Measurements from ENCODE around the gene IGFBP4.

The IGFBP4 gene

DNA sequence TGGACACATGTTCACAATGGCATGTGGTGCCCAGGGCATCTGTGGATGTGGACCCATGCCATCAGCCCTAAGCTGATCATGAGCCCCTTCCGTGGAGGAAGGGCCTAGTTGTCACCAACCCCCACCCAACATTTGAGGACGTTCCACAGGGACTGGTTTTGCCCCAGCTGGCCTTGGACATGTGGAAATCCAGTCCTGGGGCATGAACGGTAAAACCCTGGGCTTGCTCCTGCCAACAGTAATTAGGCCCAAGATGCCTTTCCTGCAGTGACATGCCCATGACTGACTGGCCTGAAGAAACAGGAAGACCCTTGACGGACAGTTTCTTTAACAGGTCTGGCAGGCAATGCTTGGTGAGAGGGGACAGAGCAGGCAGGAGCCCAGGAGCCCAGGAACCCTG, 50.4 kb downstream of the IGFBP4 start:
- DNase-seq: no peak

DNA sequence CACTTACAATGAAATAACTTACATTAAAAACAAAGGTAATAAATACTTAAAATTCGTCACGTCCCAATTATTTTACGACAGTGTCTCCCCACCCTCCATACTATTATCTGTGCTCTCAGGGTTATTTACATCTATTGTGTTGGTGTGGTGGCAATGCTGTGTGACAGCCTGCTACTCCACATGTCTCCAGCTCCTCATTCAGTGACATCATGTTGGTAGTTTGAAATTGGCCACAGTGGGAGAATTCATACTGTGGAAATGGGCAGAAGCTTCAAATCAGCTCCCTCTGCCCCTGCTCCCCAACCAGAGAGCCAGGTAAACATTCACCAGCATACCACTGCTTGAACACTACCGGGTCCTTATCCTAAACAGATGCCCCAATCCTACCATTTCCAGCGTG, 51.9 kb downstream of the IGFBP4 start:
- no peak for DNase-seq

DNA sequence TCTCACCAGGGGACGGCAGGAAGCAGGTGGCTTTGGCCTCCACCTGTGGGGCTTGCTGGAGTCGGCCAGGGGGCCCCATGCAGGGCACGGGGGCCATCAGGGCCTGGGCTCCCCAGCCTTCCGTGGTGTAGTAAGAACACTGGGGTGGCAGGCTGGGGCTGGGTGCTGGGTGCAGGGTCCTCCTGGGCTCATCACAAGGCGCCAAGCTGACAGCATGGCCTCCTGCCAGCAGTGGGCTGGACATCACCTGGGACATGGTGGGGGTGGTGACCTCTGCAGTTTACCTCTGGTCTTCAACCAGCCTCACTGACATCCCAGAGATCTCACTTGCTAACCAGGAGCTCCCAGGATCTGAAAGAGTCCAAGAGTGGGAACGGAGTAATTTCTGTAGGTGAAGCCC, 52.9 kb downstream of the IGFBP4 start:
- DNase-seq: no peak

DNA sequence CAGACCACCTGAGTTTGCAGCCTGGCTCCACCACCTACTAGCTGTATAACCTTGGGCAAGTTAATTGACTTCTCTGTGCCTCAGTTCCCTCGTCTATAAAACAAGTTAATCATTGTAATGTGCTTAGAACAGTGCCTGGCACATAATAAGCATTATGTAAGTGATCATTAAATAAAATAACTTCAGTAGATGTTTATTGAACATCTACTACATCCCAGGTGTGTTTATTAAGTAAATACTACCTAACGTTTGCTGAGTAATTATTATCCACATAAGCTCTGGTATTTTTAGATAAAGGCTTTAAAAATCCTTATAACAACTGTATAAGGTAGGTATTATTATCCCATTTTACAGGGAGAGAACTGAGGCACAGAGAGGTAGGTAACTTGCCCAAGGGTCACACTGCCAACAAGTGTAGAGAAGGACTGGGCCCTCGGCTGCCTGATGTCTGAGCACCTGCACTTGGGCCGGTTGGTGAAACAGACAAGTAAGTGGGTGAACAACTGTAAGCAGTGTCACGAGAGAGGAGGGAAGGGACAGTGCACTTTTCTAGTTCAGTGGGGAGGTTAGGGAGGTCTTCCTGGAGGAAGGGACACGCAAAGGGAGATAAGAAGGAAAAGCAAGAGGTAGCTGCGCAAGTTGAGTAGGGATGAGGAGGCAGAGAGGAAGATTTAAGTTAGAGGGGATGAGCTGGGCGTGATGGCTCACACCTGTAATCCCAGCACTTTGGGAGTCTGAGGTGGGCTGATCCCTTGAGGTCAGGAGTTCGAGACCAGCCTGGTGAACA, 53.6 kb downstream of the IGFBP4 start:
- DNase-seq: no peak

DNA sequence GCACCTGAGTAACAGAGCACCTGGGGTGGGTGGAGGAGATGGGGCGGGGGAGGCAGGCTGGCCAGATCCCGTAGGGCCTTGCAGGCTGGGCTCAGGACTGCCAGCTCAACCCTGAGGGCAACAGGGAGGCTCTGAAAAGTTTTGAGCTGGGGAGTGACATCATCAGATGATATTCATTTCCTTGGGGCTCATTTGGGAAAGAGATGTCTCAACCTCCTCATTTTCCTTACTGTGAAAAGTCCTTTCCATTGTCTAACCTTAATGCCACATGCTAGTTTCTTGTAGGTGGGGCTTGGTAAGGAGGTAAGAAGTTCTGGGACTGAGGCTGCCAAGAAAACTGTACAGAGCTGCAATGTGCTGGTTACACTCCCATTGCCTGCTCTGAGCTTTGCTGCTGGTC, 54.4 kb downstream of the IGFBP4 start:
- no peak for DNase-seq

DNA sequence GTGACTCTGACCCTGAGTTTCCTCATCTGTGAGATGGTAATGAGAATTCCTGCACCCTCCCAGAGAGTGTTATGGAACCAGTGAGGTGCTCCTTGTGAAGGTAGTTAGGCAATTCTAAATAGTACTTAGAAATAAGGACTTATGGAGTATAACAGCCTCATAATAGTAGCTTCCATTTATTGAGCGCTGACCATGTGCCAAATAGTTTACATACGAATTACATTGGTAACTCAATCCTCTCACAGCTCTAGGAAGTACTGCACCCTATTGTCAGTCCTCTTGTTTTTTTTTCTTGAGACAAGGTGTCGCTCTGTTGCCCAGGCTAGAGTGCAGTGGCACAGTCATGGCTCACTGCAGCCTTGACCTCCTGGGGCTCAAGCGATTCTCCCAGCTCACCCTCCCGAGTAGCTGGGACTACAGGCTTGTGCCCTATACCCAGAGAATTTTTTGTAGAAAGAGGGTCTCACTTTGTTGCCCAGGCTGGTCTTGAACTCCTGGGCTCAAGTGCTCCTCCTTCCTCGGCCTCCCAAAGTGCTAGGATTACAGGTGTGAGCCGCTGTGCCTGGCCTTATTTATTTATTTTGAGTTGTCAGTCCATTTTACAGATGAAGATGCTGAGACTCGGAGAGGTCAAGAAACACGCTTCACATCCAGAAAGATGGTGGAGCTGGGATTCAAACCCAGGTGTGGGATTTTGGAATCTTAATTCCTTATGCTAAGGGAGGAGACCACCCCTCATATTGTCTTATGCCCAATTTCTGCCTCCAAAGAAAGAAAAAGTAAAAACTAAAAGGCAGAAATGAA, 55.2 kb downstream of the IGFBP4 start:
- no peak for DNase-seq

DNA sequence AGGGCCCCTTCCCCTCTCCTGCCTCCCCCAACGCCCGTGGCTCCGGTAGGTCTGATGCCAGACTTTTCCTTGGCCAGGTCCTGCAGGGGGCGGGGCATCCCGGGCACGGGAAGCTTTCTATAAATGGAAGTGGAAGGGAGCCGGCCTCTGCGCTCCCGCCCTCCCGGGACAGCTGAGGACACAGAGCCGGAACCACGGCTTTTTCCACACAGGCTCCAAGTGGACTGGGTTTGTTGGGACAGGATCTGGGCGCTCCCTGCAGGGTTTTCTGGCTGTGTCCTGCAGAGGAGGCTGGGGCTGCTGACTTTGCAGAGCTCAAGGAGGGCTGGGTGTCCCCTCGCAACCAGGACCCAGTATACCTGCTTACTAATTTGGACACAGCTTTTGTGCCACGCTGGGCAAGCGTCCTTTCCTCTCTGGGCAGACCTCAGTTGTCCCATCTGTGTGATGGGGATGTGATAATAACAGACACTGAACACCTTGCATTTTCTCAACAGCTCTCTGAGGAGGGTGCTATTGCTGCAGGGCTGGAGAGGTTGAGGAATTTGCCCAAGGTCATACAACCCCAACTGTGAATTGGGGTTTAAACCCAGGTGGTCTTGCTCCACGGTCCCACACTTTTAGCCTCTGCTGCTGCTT, 56.4 kb downstream of the IGFBP4 start:
- DNase-seq: no peak

DNA sequence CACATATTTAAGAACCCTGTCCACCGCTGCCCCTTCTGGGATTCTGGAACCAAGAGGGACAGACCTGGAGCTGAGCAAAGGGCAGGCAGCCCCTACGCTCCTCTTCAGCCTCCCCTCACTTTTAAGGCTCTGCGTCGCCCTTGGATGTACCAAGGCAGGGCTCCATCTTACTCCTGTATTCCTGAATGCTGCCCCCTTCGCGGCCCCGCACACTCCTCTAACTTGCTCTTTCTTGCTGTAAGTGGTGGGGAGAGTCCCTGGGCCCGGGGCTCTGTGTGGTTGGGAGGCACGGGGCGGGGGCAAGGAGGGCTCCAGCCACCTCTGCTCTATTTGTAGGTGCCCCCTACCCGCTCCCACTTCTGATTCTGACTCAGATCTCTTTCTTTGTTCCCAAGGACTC, 56.9 kb downstream of the IGFBP4 start:
- no peak for DNase-seq

DNA sequence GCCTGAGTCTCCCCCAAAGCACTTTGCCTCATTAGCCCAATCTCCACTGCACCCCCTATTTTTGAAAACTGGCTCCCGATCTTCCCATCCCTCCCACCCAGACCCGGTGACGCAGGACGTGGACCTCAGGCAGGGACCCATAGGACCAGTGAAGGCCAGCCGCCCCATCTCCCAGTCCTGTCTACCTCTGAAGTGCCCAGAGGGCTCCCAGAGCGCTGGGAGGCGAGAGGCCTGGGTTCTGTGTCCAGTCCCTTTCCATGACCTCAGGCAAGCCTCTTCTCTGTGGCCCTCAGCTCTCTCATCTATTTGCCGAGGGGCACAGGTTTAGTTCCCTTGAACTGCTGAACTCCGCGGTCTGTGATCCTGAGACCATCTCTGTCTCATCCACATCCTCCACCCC, 57.5 kb downstream of the IGFBP4 start:
- DNase-seq: no peak

DNA sequence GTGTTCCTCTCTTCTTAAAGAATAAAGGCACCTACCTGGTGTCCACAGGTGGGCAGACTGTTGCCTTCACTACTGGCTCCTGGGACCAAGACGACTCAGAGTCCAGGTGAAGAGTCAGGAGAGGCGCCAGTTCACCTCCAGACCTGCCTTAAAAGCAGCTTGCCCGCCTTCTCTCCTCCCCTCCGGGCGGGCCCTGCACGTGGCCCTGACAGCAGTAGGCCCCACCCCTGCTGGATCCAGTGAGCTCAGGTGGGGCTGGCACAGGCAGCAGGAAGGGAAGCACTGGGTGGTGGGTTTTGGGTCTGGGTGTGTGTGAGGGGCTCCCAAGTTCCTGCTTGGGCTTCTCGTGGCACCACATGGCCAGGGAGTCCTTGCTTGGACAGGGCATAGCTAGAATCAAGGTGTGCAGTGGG, 58.3 kb downstream of the IGFBP4 start, which contains the start of gene TNS4:
TSS of gene TNS4 (minus strand) at position 125 of the 413 bp plus-strand sequence. CDS start 5,198 bp downstream, outside the sequence.
- no peak for DNase-seq

DNA sequence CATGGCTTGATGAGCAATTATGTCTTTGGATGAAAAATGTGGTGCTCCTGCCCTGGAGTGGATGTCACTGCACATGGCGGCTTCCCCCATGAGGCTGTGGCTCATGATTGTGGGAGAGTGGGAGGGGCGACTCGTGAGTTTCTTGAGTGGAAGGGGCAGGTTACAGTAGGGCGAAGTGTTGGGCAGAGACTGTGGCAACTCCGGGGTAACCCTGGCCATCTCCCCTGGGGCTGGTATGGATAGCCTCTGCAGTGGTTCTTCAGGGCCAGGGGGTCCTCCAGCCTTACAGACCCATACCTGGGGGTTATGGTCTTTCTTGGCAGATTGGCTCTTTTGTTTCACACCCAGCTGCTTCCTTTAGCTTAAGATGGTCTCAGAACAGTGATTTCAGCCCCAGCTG, 59.5 kb downstream of the IGFBP4 start:
- no peak for DNase-seq

DNA sequence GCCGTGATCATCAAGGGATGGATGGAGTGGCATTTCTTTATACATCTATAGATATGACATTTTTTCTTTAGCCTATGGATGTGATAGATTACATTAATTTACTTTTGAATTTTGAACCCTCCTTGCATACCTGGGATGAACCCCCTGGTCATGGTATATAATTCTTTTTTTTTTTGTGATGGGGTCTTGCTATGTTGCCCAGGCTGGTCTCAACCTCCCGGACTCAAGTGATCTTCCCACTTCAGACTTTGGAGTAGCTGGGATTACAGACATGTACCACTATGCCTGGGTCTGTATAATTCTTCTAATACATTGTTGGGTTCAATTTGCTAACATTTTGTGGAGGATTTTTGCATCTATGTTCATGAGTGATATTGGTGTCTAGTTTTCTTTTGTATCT, 59.9 kb downstream of the IGFBP4 start:
- DNase-seq: no peak

DNA sequence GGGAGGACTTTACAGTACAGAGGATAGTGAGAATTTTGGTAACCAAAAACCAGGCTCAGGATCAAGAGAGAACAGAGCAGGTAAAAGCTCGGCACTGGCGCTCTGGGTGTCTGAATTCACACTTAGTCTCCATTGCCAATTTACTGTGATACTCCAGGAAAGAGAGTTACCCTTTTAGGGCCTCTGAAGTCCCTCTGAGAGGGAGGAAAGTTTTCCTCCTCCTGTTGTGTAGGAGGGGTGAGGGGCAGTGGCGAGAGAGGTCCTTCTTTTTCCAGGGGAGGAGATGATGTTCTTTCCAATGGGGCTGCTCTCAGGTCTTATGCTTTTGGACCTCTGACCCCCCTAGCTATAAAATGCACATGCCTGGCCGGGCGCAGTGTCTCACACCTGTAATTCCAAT, 63.5 kb downstream of the IGFBP4 start:
- no peak for DNase-seq

Data from stimulated activated CD4-positive, alpha-beta T cell treated with anti-CD3 and anti-CD28 coated beads, Interleukin-2, amount 100 ng/mL, for 48 hours (primary cell).